Mucosa of descending colon (tissue), 3 donors: ENCODE results near the gene ARL2. TPM values are rescaled to one million over a fixed set of nuclear protein-coding genes. Genes with fewer than 3 reads are reported as not detected.
"Not testable (repeated sequence)": the region's sequence is repeated elsewhere in the genome, so short reads cannot be mapped to it uniquely, and the experiment has no call there.

Source experiments
- ATAC-seq: fragments of 200-7000 bp; cut with Tn5 transposase; one replicate; pipeline ENCODE4 v1.9.1; 2020; ENCODE audit warnings: mild to moderate bottlenecking, moderate library complexity
- DNase-seq, 3 donors: peaks; one replicate each; pipeline ENCODE4 v3.0.0-alpha.2; 2020
- H3K36me3 ChIP-seq: fragments of 200-600 bp; one replicate; pipeline ENCODE4 v1.8.0; 2021; ENCODE audit warnings: low read depth, mild to moderate bottlenecking
- H3K4me1 ChIP-seq: fragments of 200-600 bp; one replicate; pipeline ENCODE4 v1.8.0; 2021; ENCODE audit warnings: low read depth, mild to moderate bottlenecking
- H3K4me3 ChIP-seq: fragments of 200-600 bp; one replicate; pipeline ENCODE4 v1.8.0; 2021; ENCODE audit warnings: mild to moderate bottlenecking
- H3K9me3 ChIP-seq: fragments of 200-600 bp; one replicate; pipeline ENCODE4 v1.8.0; 2021; ENCODE audit warnings: mild to moderate bottlenecking
- CTCF ChIP-seq: fragments of 200-600 bp; IDR thresholded peaks from one replicate; pipeline ENCODE4 v1.8.0; 2022; ENCODE audit warnings: antibody characterized with exemption, mild to moderate bottlenecking
- intact Hi-C, 2 donors: fragments of 100-400 bp; cut with DNase I in 1 of 2; cut with micrococcal nuclease in 1 of 2; formaldehyde crosslinking; loops; one replicate each; pipeline versions ENCODE4 v1.11.0 to v1.11.1; 2022; cut with DNase I, micrococcal nuclease
- total RNA-seq, 3 donors: library from RNA; stranded (reverse); fragmentation: NEBNext Ultra II Directional in 2 of 3; extraction: Animal tissue kit (Norgen Biotek cat#: 25700) in 2 of 3; gene quantifications; one replicate each; pipeline versions ENCODE4 v1.2.1 to v1.2.4, GENCODE V29; 2021 to 2023
- donor health status: DM: no; HTN: no; CAD: no; lungs with moderate emphysema.
- donor health status: DM: no; HTN: no; CAD: no.
- donor health status: DM: no; HTN: yes; CAD: no.

ARL2 gene
- total RNA-seq, 3 donors from 2014 or later: 70.1 to 90.6 (median 71.4) TPM

GRCh38 chr11:64974124-64974523 is 39.8 kb upstream of the ARL2 start:
- ATAC-seq: no peak
- peaks cover 9% of the 10 kb centered on the region for H3K4me1 ChIP-seq
- no peak for DNase-seq
- no peaks in the 10 kb centered on the region for H3K36me3 ChIP-seq
- H3K4me3 ChIP-seq: no peak overlapping the region
- no peak for TF ChIP-seq CTCF
- H3K9me3 ChIP-seq: no peaks in the 10 kb centered on the region
- intact Hi-C loops: no loop called here

GRCh38 chr11:64976651-64977050 is 37.3 kb upstream of the ARL2 start:
- TF ChIP-seq CTCF: no peak
- Histone ChIP-seq H3K9me3 (no peaks in the 10 kb centered on the region), H3K36me3 (no peaks in the 10 kb centered on the region), H3K4me3 (no peak overlapping the region), H3K4me1 (peaks cover 6% of the 10 kb centered on the region)
- DNase-seq (peak in 1 of 3 donors; percentile 5), ATAC-seq (no peak)
- intact Hi-C loops: no loop called here

GRCh38 chr11:64983339-64983738 is 30.6 kb upstream of the ARL2 start:
- H3K4me1 ChIP-seq, H3K9me3 ChIP-seq, DNase-seq, H3K36me3 ChIP-seq, intact Hi-C loops, ATAC-seq, H3K4me3 ChIP-seq: not testable (repeated sequence)

- intact Hi-C loops: no loop called here
- Histone ChIP-seq H3K4me1 (no peaks in the 10 kb centered on the region), H3K4me3 (no peak overlapping the region), H3K36me3 (no peaks in the 10 kb centered on the region), H3K9me3 (no peaks in the 10 kb centered on the region)
- TF ChIP-seq CTCF: no peak
- ATAC-seq: peak; percentile 18
- DNase-seq: peak in 1 of 3 donors; percentile 13
These were observed 25.7 kb upstream of the ARL2 start for GRCh38 chr11:64987998-64988854.

GRCh38 chr11:64989416-64989815 is 24.5 kb upstream of the ARL2 start:
- no peaks in the 10 kb centered on the region for H3K36me3 ChIP-seq
- intact Hi-C loops: no loop called here
- DNase-seq (peak in 1 of 3 donors; percentile 23), ATAC-seq (no peak)
- no peaks in the 10 kb centered on the region for H3K9me3 ChIP-seq
- no peaks in the 10 kb centered on the region for H3K4me1 ChIP-seq
- no peak overlapping the region for H3K4me3 ChIP-seq
- TF ChIP-seq CTCF: no peak

GRCh38 chr11:64990222-64990923 is 23.6 kb upstream of the ARL2 start:
- ATAC-seq: peak; percentile 46
- intact Hi-C loops: no loop called here
- H3K36me3 ChIP-seq: no peaks in the 10 kb centered on the region
- no peak overlapping the region for H3K4me3 ChIP-seq
- peak in 1 of 3 donors; percentile 29 for DNase-seq
- no peak for TF ChIP-seq CTCF
- H3K4me1 ChIP-seq: no peaks in the 10 kb centered on the region
- no peaks in the 10 kb centered on the region for H3K9me3 ChIP-seq
